Measurements from ENCODE around the gene BMPER. TPM values are rescaled to one million over a fixed set of nuclear protein-coding genes. Genes with fewer than 3 reads are reported as not detected.

Gene BMPER
- total RNA-seq, 1 donor from 2014 or later = 7.4 TPM

DNA sequence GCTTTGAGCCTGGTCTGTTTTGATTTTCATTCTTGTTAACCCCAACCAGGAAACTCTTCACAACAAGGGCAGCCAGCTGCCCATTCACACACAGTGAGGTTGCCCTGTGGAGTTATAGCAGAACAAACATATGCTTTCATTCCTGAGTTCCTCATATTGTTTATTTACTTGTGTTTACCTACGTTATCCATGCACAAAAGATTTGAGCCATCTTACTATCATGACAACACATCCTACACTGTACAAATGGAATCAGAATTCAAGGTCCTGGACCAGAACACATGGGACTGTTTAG, 21.7 kb upstream of the BMPER start:
- Histone ChIP-seq H3K27me3 (ENCODE audit: low read depth) (no peaks in the 10 kb centered on the region), H3K27ac (no peak overlapping the region), H3K4me3 (no peak overlapping the region), H3K36me3 (no peaks in the 10 kb centered on the region), H3K9me3 (no peaks in the 10 kb centered on the region), H3K4me1 (peaks cover 11% of the 10 kb centered on the region)
- TF ChIP-seq, protein P1, sequence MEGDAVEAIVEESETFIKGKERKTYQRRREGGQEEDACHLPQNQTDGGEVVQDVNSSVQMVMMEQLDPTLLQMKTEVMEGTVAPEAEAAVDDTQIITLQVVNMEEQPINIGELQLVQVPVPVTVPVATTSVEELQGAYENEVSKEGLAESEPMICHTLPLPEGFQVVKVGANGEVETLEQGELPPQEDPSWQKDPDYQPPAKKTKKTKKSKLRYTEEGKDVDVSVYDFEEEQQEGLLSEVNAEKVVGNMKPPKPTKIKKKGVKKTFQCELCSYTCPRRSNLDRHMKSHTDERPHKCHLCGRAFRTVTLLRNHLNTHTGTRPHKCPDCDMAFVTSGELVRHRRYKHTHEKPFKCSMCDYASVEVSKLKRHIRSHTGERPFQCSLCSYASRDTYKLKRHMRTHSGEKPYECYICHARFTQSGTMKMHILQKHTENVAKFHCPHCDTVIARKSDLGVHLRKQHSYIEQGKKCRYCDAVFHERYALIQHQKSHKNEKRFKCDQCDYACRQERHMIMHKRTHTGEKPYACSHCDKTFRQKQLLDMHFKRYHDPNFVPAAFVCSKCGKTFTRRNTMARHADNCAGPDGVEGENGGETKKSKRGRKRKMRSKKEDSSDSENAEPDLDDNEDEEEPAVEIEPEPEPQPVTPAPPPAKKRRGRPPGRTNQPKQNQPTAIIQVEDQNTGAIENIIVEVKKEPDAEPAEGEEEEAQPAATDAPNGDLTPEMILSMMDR (IDR thresholded peaks at IDR 0.05) = no peak
- intact Hi-C loops (cut with DNase I) = no loop called here
- no peak for ATAC-seq
- DNase-seq = no peak

DNA sequence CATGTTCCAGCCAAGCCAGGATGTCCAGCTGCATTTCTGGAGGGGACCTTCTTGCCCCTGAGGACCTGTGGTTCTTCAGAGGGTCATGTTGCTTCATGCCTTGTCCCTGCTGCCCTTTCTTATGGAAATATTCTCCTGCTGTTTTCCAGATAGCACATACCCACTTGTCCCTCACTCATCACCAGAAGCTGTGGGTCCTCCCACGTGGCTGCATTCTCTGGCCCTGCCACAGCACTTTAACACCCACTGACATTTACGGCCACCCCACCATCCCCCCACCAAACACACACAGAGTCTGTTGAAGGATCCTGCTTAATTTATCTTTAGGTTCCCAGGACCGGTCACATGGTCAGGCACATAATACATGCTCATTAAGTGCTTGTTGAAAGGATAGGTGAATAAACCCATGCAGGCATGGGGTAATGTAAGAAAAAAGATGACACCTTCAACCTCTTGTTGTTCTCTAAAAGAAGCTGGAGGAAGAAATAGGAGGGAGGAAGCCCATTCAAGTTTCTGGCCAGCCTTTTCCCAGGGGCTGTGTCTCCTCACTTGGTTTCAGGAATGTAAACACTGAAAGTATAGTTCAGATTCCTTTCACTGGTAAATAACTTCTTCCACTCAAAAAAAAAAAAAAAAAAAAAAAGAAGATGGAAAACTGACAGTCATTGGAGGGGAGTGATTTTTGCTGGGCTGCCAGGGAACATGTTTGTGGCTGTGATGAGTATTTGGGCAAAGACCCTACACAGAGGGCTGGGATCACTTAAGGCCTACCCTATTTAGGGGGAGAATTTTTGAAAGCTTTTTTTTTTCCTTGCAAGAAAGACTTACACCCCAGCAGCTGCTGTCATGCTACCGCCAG, 19.8 kb upstream of the BMPER start:
- intact Hi-C loops (cut with DNase I) = no loop called here
- no peak for DNase-seq
- TF ChIP-seq, protein P1 (IDR thresholded peaks at IDR 0.05) = no peak
- peaks cover 11% of the 10 kb centered on the region for H3K4me1 ChIP-seq
- no peak overlapping the region for H3K4me3 ChIP-seq
- H3K36me3 ChIP-seq = no peaks in the 10 kb centered on the region
- no peaks in the 10 kb centered on the region for H3K9me3 ChIP-seq
- ATAC-seq = no peak
- H3K27ac ChIP-seq = no peak overlapping the region
- no peaks in the 10 kb centered on the region for H3K27me3 ChIP-seq (ENCODE audit: low read depth)

DNA sequence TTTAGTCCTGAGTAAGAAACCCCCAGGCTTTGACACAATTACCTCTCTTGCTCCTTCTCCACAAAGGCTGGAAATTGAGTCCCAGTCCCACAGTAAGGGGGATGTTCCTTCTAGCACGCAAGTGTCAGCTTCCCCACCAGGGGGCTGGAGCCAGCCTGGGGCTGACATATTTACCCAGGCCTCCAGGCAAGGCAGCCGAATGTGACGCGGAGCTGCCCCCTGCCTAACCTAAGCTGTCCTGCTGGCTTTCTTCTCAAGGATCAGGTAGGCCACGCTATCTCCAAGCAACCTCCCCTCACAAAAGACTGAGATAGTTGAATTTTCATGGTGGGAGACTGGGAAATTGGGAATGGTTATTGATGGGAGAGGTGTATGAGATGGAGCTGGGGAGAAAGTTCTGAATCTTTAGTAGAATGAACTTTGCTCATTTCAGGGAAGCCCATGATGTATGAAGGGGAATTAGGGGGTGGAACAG, 19.2 kb upstream of the BMPER start:
- Histone ChIP-seq H3K4me1 (peaks cover 11% of the 10 kb centered on the region), H3K27me3 (ENCODE audit: low read depth) (no peaks in the 10 kb centered on the region), H3K9me3 (no peaks in the 10 kb centered on the region), H3K27ac (no peak overlapping the region), H3K36me3 (no peaks in the 10 kb centered on the region), H3K4me3 (no peak overlapping the region)
- no peak for ATAC-seq
- no peak for DNase-seq
- TF ChIP-seq, protein P1 (IDR thresholded peaks at IDR 0.05) = no peak
- intact Hi-C loops (cut with DNase I) = no loop called here

DNA sequence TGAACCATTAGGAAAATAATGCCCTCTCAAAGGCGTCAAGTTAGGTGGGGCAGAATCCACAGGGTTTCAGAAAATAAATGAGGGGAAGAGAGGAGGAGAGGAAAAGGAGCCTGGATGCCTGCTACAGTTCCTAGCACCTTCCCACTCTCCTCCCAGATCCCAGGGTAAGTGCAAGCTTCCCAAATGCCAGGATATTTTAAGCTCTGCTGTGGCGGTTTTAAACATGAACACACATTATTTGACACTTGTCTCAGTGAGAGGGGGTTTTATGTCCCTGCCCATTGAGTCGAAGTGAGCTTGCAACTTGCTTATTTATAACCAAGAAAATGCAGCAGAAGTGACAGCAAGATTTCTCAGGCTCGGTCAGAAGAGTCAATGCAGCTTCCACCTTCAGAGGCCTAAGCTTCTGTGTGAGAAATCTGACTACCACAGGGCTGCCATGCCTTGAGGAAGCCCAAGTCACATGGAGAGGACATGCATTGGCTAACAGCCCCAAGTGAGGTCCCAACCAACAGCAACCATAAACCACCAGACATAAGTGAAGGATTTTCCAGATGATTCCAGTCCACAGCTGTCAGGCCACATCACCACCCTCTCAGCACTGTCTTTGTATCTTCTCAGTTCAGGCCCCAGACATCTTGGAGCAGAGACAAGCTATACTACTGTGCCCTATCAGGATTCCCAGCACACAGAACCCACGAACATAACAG, 17.9 kb upstream of the BMPER start:
- intact Hi-C loops (cut with DNase I) = no loop called here
- ATAC-seq = no peak
- TF ChIP-seq, protein P1 (IDR thresholded peaks at IDR 0.05) = no peak
- DNase-seq = no peak
- Histone ChIP-seq H3K9me3 (no peaks in the 10 kb centered on the region), H3K4me3 (no peak overlapping the region), H3K4me1 (peaks cover 11% of the 10 kb centered on the region), H3K27me3 (ENCODE audit: low read depth) (no peaks in the 10 kb centered on the region), H3K27ac (no peak overlapping the region), H3K36me3 (no peaks in the 10 kb centered on the region)

DNA sequence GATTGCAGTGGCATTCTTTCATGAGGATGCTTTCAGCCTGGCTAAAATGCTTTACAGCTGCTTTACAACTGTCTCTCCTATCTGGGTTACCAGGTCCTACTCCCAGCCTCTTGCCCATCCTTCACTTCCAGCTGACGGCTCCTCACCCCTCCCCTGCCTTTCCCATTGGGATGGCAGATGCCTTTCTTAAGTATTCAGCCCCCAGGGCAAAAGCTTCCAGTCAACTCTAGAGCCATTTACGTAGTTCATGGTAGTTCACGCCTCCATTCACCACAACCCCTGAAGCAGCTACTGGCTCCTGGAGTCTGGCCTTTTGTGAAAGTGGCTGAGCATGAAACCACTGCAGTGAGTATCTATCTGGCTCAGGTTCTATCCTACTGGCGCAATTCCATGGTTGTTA, 17.2 kb upstream of the BMPER start:
- no peaks in the 10 kb centered on the region for H3K9me3 ChIP-seq
- H3K27me3 ChIP-seq (ENCODE audit: low read depth) = no peaks in the 10 kb centered on the region
- no peak overlapping the region for H3K4me3 ChIP-seq
- H3K27ac ChIP-seq = no peak overlapping the region
- no peak for ATAC-seq
- intact Hi-C loops (cut with DNase I) = no loop called here
- no peaks in the 10 kb centered on the region for H3K36me3 ChIP-seq
- H3K4me1 ChIP-seq = peaks cover 7% of the 10 kb centered on the region
- TF ChIP-seq, protein P1 (IDR thresholded peaks at IDR 0.05) = no peak
- DNase-seq = no peak

All from lower lobe of right lung (tissue), 2 donors.